ENCODE measurements around the gene SYNDIG1.

Gene SYNDIG1

GRCh38 chr20:24473435-24474223 is 4.2 kb downstream of the SYNDIG1 start:
- DNase-seq: no peak

- no peak for DNase-seq
These were observed 8.6 kb downstream of the SYNDIG1 start for GRCh38 chr20:24477831-24478547.

DNA sequence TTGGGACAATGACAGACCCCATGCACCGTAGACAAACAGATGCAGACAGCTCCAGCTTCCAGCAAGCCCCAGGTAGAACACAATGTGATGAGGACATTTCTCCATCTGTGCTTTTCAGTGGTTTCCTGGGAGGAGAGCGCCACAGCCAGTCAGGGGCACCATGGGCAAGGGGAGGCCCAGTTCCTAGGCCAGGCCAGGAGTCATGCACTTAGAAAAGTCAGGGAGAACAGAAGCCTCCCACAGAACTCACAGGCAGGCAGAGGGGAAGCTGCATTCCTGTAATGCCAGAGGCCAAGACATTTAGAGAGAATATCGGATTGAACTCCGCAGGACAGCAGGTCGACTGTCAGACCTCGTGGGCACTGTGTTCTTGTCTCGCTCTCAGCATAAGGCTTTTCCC is 9.2 kb downstream of the SYNDIG1 start:
- no peak for DNase-seq

DNA sequence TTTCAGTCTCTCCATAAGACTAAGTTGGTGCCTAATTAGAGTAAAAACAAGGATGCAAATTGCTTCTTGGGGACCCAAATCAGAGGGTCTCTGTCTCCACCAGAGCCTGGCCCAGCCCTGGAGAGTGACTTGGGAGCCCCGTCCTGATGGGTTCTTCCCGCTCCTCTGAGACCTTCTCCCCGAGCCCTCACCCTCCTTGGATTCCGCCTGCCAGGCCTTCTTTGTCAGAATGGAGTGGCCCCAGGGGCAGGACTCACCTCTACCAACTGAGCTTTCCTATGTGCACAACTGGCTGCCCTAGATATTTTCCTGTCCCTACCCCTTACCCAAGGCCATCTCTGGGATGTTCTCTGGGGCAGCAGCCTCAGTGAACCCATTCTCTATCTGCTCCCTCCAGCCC is 9.7 kb downstream of the SYNDIG1 start:
- DNase-seq: no peak

DNA sequence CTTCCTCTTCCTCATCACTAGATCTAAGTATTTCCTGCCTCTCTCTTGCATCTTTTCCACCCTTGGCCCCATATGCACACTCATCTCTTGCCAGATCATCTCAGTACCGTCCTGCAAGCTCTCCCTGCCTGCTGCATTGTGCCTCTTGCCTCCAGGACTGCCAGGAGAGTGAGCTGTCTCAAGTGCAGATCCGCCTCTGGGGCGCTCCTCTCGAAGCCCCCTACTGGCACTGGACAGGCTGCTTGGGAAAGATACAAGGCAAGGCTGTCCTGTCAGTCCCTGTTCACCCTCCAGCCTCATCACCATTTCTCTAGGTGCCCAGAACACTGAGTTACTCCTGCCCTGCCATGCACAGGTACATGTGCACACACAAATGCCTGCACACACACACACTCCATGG is 10.2 kb downstream of the SYNDIG1 start:
- DNase-seq: no peak

- DNase-seq: no peak
These were observed 11.1 kb downstream of the SYNDIG1 start for GRCh38 chr20:24480509-24480908.

DNA sequence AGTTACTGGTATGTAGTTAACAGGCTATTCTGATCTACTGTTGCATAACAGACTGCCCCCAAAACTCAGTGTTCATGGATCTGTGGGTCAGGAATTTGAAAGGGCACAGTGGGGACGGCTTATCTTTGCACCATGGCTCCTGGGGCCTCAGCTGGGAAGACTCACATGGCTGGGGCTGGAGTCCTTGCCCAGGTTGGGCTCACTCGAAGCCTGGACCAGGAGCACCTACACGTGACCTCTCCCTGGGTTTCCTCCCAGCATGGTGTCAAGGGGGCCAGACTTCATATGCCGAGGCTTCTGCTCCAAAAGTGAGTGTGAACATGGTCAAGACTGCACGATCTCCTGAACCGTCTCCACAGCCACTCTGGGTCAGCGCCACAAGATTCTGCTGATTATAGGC is 11.7 kb downstream of the SYNDIG1 start:
- DNase-seq: no peak

DNA sequence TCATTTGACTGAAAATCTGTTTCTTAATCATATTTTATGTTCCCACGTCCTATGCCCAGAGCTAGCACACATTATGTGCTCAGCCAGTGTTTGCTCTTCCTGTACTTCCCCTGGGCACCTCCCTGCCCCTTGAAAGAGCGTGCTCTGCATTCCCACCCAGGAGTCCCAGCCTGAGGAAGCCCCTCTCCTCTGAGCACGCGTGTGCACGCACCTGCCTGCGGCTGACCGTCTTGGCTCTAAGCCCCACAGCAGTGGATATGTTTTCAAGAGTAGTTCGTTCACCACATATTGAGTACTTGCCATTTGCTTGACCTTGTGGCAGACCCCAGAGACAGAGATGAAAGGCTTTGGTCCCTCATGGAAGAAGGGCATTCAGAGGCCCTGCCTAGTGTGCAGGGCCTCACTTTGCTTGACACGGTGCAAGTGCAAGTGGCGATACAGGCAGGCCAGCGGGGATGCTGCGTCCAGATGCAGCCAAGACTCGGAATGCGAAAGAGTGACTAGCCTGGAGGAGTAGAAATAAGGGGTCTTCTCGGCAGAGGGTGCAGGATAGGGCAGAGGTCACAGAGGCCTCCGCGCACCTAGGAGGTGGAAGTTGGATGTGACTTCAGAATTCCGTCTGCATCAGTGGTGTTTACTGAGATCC is 14.1 kb downstream of the SYNDIG1 start:
- no peak for DNase-seq

DNA sequence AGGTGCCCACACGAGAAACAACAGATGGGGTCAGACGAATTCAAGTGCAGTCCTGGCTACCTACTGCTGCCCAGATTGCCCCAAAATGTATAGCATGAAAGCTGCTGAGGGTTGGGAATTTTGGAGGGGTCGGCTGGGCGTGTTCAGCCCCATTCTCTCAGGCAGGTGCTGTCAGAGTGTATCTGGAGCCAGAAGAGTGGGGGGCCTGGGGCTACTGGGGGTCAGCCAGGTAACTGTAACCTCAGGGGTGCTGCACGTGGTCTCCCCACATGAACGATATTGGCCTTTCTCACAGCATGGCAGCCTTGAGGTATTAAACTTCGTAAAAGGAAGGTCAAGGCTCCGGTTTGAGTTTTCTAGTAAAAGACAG is 14.6 kb downstream of the SYNDIG1 start:
- DNase-seq: no peak

DNA sequence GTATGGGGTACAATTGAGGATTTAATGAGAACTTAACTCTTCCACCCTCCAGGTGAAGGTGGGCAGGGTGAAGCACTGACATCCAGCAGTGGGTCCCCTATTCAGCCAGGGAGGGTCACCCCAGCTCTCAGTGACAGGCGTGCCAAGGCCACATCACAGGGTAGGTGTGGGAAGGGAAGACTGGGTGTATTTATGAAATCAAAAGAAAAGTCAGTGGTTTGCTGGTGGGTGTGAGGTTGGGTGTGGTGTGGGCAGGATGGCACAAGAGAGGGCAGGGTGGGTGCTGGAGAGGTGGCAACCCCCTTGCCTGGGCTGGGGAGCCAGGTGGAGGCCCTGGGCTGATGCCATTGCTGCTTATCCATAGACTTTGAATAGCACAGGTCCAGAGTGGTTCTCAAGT is 16.6 kb downstream of the SYNDIG1 start:
- no peak for DNase-seq

DNA sequence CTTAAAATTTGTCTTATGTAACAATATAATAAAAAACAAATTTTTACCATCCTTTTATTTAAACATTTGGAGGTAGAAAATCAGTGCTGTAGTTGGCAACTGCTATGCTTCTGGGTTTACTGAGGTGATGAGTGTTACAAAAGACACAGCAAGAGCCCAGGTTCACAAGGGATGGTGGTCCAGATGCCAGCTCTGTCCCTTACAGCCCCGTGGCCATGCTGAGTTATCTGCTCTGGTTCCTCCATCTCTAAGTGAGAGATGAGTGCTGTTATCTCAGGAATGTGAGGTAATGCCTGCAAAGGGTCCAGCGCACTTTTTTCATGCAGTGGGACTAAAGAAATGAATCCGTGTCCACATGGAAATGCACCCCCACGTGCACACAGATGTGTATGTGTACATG is 17.8 kb downstream of the SYNDIG1 start:
- DNase-seq: no peak

DNA sequence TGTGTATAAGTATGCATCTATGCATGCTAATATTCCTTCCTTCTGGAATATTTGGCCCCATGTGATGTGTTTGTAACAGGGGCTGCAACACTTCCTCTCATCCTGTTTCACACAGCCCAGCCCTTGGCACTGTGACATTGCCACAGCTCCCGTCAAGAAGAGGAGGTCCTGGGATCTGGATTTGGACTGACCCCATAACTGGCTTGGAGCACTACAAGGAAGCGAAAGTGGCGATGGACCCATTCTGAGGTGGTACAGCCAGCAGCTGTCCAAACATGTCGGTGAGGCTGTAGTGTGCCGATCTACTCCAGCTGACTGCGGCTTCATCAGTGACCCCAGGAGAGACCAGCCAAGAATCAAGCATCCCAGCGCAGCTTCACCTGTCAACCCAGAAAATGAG is 18.2 kb downstream of the SYNDIG1 start:
- no peak for DNase-seq

- DNase-seq: no peak
These were observed 18.8 kb downstream of the SYNDIG1 start for GRCh38 chr20:24488064-24488799.

DNA sequence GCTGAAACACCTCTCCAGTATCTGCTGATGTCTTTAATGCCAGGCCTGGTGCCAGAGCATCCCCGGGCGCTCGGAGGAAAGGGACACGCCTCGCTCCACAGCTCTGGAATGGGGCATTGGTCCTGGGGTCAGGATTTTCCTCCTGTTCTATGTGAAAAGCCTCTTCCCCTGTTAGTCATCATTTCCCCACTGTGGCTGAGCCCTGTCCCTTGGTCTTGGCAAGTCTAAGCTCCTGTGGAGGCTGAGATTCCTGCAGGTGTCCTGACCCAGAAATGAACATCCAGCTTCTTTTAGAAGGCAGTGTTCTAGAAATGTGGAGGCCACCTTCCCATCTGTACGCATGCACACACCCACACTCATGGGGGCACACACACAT is 19.4 kb downstream of the SYNDIG1 start:
- DNase-seq: no peak

GRCh38 chr20:24489193-24489592 is 19.8 kb downstream of the SYNDIG1 start:
- DNase-seq: no peak

DNA sequence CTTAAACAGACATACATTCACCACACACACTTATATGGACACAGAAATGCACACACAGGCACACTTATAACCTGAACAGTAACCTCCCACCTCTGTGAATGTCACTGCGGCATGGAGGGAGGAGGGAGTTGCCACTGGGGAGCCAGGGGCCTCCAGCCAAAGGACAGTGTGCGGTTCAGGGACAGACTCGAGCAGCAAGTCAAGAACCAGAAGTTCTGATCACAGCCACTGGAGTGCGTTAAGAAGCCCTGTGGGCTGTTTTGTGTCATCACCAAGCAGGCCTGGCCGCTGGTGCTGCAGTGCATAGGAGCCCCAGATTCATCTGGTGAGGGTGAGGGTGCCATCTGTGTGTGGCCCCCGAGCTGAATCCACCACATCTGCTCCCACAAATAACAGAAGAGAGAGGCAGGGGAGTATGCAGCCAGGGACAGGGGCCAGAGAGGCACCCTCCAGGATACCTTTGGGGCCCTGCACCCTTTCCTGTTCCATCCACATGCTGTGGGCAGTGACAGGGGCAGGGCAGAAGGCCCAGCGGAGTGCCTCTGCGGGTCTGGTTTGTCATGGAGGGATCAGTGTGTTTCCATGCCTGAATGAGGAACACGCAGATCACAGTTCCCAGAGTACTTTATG is 20.3 kb downstream of the SYNDIG1 start:
- no peak for DNase-seq

DNA sequence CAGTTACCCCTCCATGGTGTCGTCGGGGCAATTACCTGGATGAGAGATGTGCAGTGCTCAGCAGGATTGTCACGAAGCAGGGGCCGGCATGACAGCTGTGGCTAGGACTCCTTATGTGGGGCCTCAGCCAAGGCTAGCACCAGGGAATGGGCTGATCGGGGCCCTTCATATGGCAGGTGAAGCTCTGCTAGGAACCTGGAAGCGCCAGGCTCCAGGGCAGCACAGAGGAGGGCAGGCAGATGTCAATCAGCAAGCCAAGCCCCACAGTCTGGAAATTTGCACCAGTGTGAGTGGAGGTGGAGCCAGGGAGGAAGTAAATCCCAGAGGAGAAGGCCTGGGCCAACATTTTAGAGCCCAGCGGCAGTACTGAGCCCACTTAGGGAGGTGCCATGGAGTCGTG is 21.2 kb downstream of the SYNDIG1 start:
- no peak for DNase-seq

GRCh38 chr20:24491041-24491756 is 21.8 kb downstream of the SYNDIG1 start:
- DNase-seq: no peak

DNA sequence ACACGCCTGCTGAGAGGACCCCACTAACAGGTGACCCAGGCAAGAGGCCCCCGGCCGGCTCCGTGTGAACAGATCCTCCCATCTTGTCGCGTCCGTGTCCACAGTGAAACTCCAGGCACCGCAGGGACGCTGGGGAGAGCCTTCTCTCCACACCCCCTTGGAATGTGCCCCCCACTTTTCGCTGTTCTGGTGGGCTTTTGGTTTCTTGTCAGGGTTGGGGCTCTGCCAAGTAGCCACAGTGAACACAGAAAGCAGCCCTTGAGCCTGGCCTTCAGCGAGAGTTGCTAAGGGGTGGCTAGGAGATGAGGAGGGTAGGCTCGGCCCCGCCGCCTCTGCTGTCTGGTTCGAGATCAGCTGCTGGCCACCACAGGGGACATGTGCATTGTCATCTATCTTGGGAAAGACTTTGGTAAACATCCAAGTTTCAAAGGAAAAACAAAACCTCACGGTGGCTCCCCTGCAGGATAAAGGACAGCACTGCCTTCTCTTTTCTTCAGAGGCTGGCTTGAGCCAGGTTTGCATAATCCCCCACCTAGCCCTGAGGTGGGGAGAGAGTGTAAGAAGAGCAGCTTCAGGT is 22.7 kb downstream of the SYNDIG1 start:
- no peak for DNase-seq

- DNase-seq: no peak
These were observed 23.3 kb downstream of the SYNDIG1 start for GRCh38 chr20:24492698-24493097.

DNA sequence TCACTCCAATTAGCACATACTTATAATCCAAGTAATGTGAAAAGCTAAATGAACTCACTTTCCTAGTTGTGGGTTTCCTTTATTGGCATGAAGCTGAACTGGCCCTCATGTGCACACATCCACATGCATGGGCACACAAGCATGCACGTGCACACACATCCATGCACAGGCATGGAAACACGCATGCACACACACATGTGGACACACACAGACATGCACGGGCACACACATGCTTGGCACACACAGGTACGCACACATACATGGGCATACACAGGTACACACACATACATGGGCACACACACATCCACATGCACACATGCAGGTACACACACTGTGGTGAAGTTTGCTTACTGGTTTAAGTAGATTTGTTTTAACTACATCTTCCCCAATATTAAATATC is 23.8 kb downstream of the SYNDIG1 start:
- DNase-seq: no peak
